HEK293 (cell line): ENCODE results near the gene TRAF3IP1.

Source experiments
- CTCF ChIA-PET: fragments of 350-600 bp; formaldehyde crosslinking; extraction: SDS; loops from one replicate; lab custom pipeline; 2021; ENCODE audit warnings: antibody characterized with exemption; lab: Yijun Ruan, JAX
- POLR2A ChIA-PET: fragments of 300-600 bp; formaldehyde crosslinking; extraction: SDS; loops from one replicate; lab custom pipeline; 2020; ENCODE audit warnings: antibody characterized with exemption, inconsistent platforms; lab: Yijun Ruan, JAX
- H3K27ac ChIP-seq: fragments of 200-500 bp; sonication (Bioruptor generic); 2 replicates; pipeline ENCODE4 v1.5.1; 2014; ENCODE audit warnings: low read depth, low read length, control low read depth, inconsistent platforms; ENCODE audit errors: extremely low read depth
- H3K36me3 ChIP-seq, 2 experiments: fragments of 200-500 bp in 1 of 2; sonication (Bioruptor generic) in 1 of 2; 1 replicate in 1 of 2; 2 replicates in 1 of 2; pipeline ENCODE4 v1.5.1; 2014 to 2017; ENCODE audit warnings: inconsistent platforms in 2 of 2, low read length in 2 of 2; ENCODE audit not compliant: control insufficient read depth in 2 of 2, insufficient read depth in 1 of 2
- H3K4me1 ChIP-seq: fragments of 200-500 bp; sonication (Bioruptor generic); 2 replicates; pipeline ENCODE4 v1.5.1; 2014; ENCODE audit warnings: mild to moderate bottlenecking, low read length, inconsistent platforms; ENCODE audit not compliant: control insufficient read depth, insufficient read depth
- H3K4me3 ChIP-seq: 2 replicates; pipeline ENCODE4 v1.5.1; 2011; ENCODE audit warnings: low read depth, mild to moderate bottlenecking, control low read depth, low read length, moderate library complexity
- H3K9me3 ChIP-seq: fragments of 200-500 bp; sonication (Bioruptor generic); 2 replicates; pipeline ENCODE4 v1.5.1; 2014; ENCODE audit warnings: low read depth, low read length, inconsistent platforms; ENCODE audit not compliant: control insufficient read depth, insufficient read depth
- BCL11A ChIP-seq: fragments of 450-650 bp; formaldehyde crosslinking; IDR thresholded peaks from 2 replicates; pipeline ENCODE4 v1.5.1; 2016; ENCODE audit warnings: low read depth, missing biosample characterization, missing genetic modification characterization
- FEZF1 ChIP-seq: fragments of 450-650 bp; formaldehyde crosslinking; IDR thresholded peaks from 2 replicates; pipeline ENCODE4 v1.5.1; 2016; ENCODE audit warnings: missing biosample characterization, missing genetic modification characterization
- HOXD13 ChIP-seq: sonication (generic); formaldehyde crosslinking; IDR thresholded peaks from 2 replicates; pipeline ENCODE4 v1.8.0; 2022; ENCODE audit warnings: missing genetic modification reagents, borderline replicate concordance
- MEIS1 ChIP-seq: sonication (generic); formaldehyde crosslinking; IDR thresholded peaks from 2 replicates; pipeline ENCODE4 v1.8.1; 2022; ENCODE audit warnings: missing genetic modification reagents, mild to moderate bottlenecking, borderline replicate concordance
- REPIN1 ChIP-seq: fragments of 450-650 bp; formaldehyde crosslinking; IDR thresholded peaks from 2 replicates; pipeline ENCODE4 v1.5.1; 2017; ENCODE audit warnings: missing biosample characterization, missing genetic modification characterization, low read depth
- TCF7L2 ChIP-seq: IDR thresholded peaks from 2 replicates; pipeline ENCODE4 v1.6.1; 2011; ENCODE audit warnings: low read depth, mild to moderate bottlenecking, inconsistent platforms, low read length, moderate library complexity, borderline replicate concordance
- TRIM28 ChIP-seq: IDR thresholded peaks from 2 replicates; pipeline ENCODE4 v1.6.1; 2011; ENCODE audit warnings: low read length, control low read depth, borderline replicate concordance
- ZFHX2 ChIP-seq: fragments of 450-650 bp; formaldehyde crosslinking; conservative IDR thresholded peaks from 2 replicates; pipeline ENCODE4 v1.5.1; 2016; ENCODE audit warnings: missing biosample characterization, missing genetic modification characterization
- ZFP41 ChIP-seq: fragments of 450-650 bp; formaldehyde crosslinking; IDR thresholded peaks from 2 replicates; pipeline ENCODE4 v1.5.1; 2016; ENCODE audit warnings: missing biosample characterization, missing genetic modification characterization, borderline replicate concordance
- ZNF214 ChIP-seq: fragments of 450-650 bp; formaldehyde crosslinking; IDR thresholded peaks from 2 replicates; pipeline ENCODE4 v1.5.1; 2017; ENCODE audit warnings: missing biosample characterization, mild to moderate bottlenecking, missing genetic modification characterization, borderline replicate concordance
- ZNF366 ChIP-seq: fragments of 450-650 bp; formaldehyde crosslinking; conservative IDR thresholded peaks from 2 replicates; pipeline ENCODE4 v1.5.1; 2016; ENCODE audit warnings: missing biosample characterization, missing genetic modification characterization
- TF ChIP-seq, protein P1 (sequence below): fragments of 450-650 bp; formaldehyde crosslinking; IDR thresholded peaks from 2 replicates; pipeline ENCODE4 v1.5.1; 2016; ENCODE audit warnings: missing biosample characterization, missing genetic modification characterization
- TF ChIP-seq, protein P2 (sequence below): fragments of 450-650 bp; formaldehyde crosslinking; IDR thresholded peaks from 2 replicates; pipeline ENCODE4 v1.5.1; 2016; ENCODE audit warnings: missing biosample characterization, missing genetic modification characterization
- TF ChIP-seq, protein P3 (sequence below): IDR thresholded peaks from 2 replicates; pipeline ENCODE4 v1.6.1; 2011; ENCODE audit warnings: mild to moderate bottlenecking, low read depth, low read length, borderline replicate concordance
- TF ChIP-seq, protein P4 (sequence below): fragments of 450-650 bp; formaldehyde crosslinking; IDR thresholded peaks from 2 replicates; pipeline ENCODE4 v1.5.1; 2016; ENCODE audit warnings: missing biosample characterization, missing genetic modification characterization
- TF ChIP-seq, protein P5 (sequence below): sonication (generic); formaldehyde crosslinking; IDR thresholded peaks from 2 replicates; pipeline ENCODE4 v1.8.1; 2022; ENCODE audit warnings: mild to moderate bottlenecking, moderate library complexity, missing genetic modification reagents
- TF ChIP-seq, protein P6 (sequence below): fragments of 450-650 bp; formaldehyde crosslinking; IDR thresholded peaks from 2 replicates; pipeline ENCODE4 v1.5.1; 2016; ENCODE audit warnings: missing biosample characterization, missing genetic modification characterization

TRAF3IP1 gene

DNA sequence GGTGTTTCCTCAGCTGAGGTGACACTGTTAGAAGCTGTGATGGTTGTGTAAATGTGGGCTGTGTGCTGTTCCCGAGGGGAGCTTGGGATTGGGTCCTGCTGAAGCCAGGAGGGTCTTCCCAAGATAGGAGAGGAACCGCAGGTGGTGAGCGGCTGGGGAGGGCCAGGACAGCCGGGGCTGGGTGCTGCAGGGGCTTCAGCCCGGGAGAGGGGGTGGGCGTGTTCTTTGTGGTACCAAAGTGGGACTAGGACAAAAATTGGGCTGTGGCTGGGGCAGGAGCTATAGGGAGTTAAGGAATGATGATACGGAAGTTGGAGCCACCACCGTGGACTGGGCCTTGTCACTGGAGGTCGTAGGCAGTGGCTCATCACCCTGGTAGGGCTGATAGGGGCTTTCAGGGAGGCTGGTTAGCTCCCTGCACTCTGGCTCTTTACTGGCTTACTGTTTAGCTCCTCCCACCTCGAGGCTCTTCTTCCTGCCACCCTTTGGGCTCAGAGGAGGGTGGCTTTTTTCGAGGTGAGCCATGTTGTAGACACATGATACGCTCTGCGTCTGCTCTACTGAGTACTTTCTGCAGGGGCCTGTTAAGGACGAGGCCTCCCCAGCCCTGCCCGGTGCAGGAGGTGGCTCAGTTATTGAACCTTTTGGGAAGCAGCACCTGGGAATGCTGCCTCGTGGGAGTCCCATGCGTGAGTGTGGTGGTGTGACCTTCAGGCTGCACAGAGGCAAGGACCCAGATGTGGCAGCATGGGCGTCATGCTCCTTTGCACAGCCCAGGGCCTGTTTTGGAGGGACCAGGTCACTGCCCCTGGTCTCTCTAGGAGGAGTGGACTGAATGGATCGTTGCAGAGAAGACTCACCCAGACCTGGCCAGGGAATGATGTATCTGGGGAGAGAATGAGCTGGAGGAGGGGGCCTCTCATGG, 128.0 kb downstream of the TRAF3IP1 start:
- no peaks in the 10 kb centered on the region for H3K4me1 ChIP-seq
- ChIA-PET POLR2A (interaction anchor here (0.6 kb wide), 1 partner anchor 11 kb away, joined by 3 read pairs; no protein-coding TSS in a partner anchor), CTCF (no interaction called here)
- H3K9me3 ChIP-seq = no peaks in the 10 kb centered on the region
- H3K4me3 ChIP-seq = no peak overlapping the region
- peaks cover 24 to 98% of the 10 kb centered on the region in 2 experiments for H3K36me3 ChIP-seq
- TF ChIP-seq MEIS1 (CRISPR knock-in tag) (no peak), FEZF1 (tag by site-specific recombination) (no peak), ZNF366 (tag by site-specific recombination) (no peak)
- TF ChIP-seq, protein P1, sequence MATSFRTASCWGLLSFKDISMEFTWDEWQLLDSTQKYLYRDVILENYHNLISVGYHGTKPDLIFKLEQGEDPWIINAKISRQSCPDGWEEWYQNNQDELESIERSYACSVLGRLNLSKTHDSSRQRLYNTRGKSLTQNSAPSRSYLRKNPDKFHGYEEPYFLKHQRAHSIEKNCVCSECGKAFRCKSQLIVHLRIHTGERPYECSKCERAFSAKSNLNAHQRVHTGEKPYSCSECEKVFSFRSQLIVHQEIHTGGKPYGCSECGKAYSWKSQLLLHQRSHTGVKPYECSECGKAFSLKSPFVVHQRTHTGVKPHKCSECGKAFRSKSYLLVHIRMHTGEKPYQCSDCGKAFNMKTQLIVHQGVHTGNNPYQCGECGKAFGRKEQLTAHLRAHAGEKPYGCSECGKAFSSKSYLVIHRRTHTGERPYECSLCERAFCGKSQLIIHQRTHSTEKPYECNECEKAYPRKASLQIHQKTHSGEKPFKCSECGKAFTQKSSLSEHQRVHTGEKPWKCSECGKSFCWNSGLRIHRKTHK (tag by site-specific recombination) = no peak
- TF ChIP-seq, protein P2, sequence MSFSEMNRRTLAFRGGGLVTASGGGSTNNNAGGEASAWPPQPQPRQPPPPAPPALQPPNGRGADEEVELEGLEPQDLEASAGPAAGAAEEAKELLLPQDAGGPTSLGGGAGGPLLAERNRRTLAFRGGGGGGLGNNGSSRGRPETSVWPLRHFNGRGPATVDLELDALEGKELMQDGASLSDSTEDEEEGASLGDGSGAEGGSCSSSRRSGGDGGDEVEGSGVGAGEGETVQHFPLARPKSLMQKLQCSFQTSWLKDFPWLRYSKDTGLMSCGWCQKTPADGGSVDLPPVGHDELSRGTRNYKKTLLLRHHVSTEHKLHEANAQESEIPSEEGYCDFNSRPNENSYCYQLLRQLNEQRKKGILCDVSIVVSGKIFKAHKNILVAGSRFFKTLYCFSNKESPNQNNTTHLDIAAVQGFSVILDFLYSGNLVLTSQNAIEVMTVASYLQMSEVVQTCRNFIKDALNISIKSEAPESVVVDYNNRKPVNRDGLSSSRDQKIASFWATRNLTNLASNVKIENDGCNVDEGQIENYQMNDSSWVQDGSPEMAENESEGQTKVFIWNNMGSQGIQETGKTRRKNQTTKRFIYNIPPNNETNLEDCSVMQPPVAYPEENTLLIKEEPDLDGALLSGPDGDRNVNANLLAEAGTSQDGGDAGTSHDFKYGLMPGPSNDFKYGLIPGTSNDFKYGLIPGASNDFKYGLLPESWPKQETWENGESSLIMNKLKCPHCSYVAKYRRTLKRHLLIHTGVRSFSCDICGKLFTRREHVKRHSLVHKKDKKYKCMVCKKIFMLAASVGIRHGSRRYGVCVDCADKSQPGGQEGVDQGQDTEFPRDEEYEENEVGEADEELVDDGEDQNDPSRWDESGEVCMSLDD (tag by site-specific recombination) = no peak
- TF ChIP-seq, protein P3, sequence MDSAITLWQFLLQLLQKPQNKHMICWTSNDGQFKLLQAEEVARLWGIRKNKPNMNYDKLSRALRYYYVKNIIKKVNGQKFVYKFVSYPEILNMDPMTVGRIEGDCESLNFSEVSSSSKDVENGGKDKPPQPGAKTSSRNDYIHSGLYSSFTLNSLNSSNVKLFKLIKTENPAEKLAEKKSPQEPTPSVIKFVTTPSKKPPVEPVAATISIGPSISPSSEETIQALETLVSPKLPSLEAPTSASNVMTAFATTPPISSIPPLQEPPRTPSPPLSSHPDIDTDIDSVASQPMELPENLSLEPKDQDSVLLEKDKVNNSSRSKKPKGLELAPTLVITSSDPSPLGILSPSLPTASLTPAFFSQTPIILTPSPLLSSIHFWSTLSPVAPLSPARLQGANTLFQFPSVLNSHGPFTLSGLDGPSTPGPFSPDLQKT = no peak
- H3K27ac ChIP-seq = no peak overlapping the region

DNA sequence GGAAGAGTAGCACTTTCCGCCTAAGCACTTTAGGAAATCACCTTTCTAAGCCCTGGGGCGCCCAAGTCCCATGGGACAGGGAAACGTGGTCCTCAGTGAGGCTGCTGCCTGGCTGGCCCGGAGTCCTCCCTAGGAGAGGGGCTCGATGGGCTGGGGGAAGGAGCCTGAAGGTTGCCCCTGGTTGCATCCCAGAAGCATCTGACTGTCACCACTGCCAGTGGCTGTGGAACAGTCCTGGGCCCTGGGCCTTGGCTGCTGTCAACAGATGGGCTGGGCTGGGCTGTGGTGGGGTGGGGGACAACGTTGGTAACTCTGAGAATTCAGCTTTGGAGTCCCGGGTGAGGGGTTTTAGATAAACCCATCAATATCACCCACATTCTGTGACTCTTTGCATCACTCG, 128.9 kb downstream of the TRAF3IP1 start:
- TF ChIP-seq, protein P4, sequence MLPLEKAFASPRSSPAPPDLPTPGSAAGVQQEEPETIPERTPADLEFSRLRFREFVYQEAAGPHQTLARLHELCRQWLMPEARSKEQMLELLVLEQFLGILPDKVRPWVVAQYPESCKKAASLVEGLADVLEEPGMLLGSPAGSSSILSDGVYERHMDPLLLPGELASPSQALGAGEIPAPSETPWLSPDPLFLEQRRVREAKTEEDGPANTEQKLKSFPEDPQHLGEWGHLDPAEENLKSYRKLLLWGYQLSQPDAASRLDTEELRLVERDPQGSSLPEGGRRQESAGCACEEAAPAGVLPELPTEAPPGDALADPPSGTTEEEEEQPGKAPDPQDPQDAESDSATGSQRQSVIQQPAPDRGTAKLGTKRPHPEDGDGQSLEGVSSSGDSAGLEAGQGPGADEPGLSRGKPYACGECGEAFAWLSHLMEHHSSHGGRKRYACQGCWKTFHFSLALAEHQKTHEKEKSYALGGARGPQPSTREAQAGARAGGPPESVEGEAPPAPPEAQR = no peak
- TF ChIP-seq TRIM28 (no peak), ZNF214 (tag by site-specific recombination) (no peak), BCL11A (no peak), REPIN1 (tag by site-specific recombination) (no peak), ZFP41 (tag by site-specific recombination) (no peak), ZFHX2 (no peak), TCF7L2 (no peak), HOXD13 (no peak)
- TF ChIP-seq, protein P5, sequence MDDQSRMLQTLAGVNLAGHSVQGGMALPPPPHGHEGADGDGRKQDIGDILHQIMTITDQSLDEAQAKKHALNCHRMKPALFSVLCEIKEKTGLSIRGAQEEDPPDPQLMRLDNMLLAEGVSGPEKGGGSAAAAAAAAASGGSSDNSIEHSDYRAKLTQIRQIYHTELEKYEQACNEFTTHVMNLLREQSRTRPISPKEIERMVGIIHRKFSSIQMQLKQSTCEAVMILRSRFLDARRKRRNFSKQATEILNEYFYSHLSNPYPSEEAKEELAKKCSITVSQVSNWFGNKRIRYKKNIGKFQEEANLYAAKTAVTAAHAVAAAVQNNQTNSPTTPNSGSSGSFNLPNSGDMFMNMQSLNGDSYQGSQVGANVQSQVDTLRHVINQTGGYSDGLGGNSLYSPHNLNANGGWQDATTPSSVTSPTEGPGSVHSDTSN (CRISPR knock-in tag) = no peak
- TF ChIP-seq, protein P6, sequence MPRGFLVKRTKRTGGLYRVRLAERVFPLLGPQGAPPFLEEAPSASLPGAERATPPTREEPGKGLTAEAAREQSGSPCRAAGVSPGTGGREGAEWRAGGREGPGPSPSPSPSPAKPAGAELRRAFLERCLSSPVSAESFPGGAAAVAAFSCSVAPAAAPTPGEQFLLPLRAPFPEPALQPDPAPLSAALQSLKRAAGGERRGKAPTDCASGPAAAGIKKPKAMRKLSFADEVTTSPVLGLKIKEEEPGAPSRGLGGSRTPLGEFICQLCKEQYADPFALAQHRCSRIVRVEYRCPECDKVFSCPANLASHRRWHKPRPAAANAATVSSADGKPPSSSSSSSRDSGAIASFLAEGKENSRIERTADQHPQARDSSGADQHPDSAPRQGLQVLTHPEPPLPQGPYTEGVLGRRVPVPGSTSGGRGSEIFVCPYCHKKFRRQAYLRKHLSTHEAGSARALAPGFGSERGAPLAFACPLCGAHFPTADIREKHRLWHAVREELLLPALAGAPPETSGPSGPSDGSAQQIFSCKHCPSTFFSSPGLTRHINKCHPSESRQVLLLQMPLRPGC (tag by site-specific recombination) = no peak

More for the DNA sequence above, 128.9 kb downstream of the TRAF3IP1 start:
- CTCF ChIA-PET = no interaction called here
- Histone ChIP-seq H3K9me3 (no peaks in the 10 kb centered on the region), H3K36me3 (peaks cover 23 to 88% of the 10 kb centered on the region in 2 experiments), H3K27ac (no peak overlapping the region), H3K4me1 (no peaks in the 10 kb centered on the region), H3K4me3 (no peak overlapping the region)
- POLR2A ChIA-PET = no interaction called here
